Mesenteric fat pad (tissue), 1 donor: ENCODE results near the gene SLC5A9. TPM values are rescaled to one million over a fixed set of nuclear protein-coding genes. Genes with fewer than 3 reads are reported as not detected.
"Not testable (repeated sequence)": the region's sequence is repeated elsewhere in the genome, so short reads cannot be mapped to it uniquely, and the experiment has no call there.

Experiments used
- DNase-seq: peaks from one replicate; pipeline ENCODE4 v3.0.0-alpha.2; 2020; ENCODE audit warnings: low spot score
- total RNA-seq: library from RNA; stranded (reverse); fragmentation: NEBNext Ultra II Directional; extraction: Animal tissue kit (Norgen Biotek cat#: 25700); gene quantifications from one replicate; pipeline ENCODE4 v1.2.1, GENCODE V29; 2021
- donor health status: DM: yes; HTN: yes; CAD: no.

SLC5A9 gene
- total RNA-seq, 1 donor from 2014 or later, result 1.0 TPM

DNA sequence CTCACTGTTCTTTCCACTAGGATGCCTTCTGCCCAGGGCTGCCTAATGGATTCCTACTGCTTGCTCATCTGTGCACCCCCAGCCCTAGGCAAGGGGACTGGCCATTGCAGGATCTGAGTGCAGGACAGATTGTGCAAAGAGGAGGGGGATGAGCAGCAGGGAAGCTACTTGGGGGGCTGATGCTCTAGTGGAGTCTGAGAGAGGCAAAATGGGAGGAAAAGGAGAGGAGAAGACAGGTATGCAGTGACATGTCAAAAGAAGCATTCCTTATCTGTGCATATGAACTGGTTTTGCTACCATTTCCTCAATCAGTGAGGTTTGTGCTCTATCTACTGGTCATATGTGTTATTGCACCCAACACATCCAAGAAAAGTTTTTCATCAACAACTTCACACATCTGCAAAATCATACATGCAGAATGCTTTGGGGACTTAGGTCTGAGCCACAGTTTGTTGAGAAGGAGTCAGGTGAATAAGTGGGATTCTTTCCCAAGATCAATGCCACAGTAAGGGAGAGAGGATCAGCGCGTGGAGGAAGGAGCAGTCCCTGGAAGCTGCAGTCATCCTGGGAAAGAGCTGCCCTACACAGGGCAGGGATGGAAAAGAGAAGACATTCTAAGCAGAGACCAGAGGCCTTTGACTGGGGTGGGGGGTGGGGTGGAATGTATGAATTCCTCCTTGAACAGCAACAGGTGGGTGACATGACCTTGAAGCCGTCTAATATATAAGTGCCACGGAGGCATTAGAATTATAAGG lies 14.4 kb downstream of the SLC5A9 start:
- DNase-seq, result no peak

DNA sequence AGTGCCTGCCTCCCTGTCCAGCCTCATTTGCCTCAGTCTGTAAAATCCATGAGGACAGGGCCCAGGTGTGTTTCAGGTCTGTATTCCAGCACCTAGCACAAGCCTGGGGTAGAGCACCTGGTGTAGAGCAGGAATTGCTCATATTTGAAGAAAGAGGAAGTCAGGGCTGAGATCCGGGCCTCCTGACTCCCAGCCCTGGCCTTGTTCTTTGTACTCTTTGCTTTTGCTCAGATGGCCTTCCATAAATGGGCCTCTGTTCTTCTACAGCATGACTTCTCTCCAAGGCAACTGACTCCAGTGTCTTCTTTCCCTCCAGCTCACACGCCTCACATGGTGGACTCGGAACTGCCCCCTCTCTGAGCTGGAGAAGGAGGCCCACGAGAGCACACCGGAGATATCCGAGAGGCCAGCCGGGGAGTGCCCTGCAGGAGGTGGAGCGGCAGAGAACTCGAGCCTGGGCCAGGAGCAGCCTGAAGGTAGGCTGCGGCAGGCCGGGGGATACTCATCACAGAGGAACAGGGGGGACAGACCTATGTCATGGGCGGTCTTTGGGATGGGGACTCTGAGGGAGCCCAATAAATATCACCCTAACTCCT lies 19.7 kb downstream of the SLC5A9 start:
- no peak for DNase-seq

DNA sequence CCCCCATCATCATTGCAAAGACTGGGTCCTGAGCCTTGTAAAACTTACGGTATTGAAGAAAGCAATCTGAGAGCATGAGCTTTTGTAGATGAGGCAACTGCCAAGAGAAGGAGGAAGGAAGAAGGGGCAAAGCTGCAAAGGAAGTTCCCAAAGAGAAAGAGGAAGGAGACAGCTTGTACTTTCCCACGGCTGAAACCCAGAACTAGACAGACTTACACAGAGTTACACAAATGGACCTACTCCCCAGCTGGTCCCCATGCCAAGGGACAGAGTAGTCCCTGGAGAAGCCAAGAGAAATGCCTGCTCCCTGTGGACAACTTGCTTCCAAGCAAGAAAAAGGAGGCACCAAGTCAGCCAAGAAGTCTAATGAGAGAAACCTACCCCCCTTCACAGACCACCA lies 22.6 kb downstream of the SLC5A9 start:
- DNase-seq, result no peak

DNA sequence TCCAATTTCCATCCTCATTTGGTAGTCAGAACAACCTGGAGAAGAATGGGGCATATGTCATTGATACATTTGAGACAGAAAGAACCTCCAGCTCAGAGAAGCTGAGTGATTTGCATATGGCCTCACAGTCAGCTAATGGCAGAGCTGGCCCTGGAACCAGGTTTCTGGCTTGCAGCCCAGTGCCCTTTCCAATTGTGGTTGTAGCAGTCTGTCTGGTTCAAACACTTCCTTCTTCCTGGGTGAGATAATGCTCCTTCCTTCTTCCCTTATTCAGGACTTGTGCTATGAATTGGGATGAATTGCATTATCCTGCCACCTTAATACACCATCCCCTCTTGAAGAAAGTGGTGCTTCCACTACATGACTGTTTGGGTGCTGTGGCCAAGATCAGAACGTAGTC lies 24.2 kb downstream of the SLC5A9 start:
- DNase-seq, result no peak

DNA sequence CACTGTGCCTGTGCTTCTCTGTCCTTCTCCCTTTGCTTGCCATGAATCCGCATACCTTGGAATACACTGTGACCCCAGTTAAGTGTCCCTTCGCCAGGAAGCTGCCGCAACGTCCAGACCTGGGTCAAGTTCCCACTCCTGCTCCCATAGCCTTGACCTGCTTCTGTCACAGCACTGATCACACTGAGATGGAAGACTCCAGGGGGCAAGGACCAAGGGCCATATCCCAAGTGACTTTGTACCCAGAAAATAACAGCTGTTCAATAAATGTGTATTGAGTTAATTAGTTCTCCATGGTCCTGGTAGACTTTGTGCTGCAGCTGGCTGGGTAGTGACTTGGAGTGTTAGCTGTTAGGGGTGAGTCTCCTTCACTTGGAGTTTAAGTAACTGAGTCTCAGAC lies 25.8 kb downstream of the SLC5A9 start:
- no peak for DNase-seq

DNA sequence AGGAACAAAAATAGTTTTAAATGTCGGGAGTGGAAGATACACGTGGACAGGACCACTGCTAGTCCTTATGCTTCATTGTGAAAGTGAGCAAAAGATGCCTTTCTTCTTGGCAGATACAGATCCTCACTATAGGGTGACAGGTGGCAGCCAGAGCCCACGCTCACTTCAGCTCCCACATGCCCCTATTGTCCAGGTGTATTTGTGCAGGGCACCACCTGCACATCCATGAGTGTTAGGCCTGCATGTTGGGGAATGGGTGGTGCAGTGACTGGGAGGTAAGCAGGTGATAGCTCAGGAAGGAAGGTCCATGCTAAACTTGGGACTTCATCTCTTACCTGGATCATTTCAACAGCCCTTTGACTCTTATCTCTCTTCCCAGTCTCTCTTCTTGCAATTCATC lies 27.4 kb downstream of the SLC5A9 start:
- no peak for DNase-seq

DNA sequence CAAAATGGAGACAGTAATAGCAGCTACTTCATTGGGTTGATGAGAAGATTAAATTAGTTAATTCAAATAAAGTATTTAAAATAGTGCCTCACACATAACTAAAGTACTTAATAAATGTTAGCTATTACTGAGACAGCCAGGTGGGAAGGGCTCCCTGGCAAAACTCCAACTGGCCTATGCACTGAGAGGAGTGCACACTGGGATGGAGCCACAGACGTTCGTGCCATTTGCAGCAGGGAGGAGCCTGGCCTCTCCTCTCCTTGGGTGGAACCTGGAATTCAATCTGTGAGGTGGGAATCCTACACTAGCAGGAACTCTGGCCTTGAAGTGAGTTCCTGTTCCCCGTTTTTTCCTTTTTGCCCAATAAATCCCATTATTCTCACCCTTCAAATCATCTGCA lies 28.1 kb downstream of the SLC5A9 start:
- DNase-seq, result no peak

DNA sequence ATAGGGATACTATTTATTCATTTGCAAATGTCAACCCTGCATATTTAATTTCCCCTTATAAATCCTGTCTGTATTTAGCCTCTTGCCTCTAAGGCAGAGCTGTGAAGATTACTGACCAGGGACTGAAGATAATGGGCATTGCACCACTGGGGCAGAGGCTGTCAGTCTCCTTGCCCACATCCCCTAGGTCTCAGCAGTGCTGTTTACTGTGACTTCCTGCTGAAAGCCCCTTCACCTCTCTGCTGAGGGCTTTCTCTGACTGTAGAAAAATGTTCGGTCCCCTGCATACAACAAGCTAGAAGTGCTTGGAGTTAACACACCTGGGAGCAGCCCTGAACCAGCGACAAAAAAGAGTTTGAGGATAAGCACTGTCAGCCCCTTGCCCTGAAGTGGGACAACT lies 28.8 kb downstream of the SLC5A9 start:
- DNase-seq, result no peak

DNA sequence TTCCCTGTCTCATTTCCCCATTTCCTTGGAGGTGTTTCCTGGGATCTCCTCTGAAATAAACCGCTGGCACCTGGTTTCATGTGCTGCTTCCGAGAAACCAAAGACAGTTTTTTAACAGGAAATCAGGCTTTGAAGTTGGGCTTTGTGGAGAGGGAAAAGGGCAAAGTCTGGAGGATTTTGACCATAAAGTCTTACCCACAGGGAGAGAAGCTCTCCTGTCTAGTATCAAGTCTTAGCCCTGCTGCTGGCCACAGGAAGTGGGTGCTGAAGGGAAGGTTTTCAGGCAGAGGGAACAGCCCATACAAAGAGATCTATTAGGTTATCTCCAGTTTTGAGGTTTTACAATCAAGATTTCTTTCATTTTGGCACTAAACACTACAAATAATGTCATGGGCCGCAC lies 29.3 kb downstream of the SLC5A9 start:
- DNase-seq, result no peak

DNA sequence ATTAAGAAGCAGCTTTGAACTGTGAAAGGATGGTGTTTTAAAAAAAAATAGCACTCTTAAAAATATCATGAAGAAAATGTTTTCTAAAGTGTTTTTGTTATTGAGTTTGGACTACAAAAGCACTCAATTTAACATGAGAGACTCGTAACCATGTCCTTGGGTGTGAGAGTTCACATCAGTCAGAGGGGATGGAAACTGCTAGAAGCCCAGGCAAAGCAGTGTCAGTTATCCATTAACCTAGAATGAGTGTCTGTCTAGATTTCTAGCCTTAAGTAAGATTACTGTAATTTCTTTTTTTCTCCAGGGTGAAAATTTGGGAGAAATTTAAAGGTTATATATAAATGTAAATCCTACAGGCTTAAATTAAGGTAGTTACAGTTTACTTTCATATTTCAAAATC lies 31.7 kb downstream of the SLC5A9 start:
- no peak for DNase-seq

DNA sequence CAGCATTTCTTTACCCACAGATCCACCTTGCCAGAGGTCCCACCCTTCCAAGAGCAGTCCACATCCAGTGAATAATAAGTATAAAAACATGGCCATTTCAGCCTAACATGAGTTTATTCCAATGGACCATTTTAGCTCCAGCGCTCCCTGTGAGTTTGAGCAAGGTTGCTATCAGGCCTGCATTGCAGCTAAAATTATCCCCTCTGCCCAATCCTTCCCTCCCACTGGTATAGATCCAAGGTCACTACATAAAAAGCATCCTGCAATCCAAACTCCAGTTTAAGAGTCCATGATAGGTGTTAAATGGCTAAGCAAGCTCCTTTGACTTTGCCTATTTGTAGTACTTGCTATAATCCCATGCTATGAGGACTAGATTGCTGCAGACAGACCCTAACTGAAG lies 35.6 kb downstream of the SLC5A9 start:
- no peak for DNase-seq

DNA sequence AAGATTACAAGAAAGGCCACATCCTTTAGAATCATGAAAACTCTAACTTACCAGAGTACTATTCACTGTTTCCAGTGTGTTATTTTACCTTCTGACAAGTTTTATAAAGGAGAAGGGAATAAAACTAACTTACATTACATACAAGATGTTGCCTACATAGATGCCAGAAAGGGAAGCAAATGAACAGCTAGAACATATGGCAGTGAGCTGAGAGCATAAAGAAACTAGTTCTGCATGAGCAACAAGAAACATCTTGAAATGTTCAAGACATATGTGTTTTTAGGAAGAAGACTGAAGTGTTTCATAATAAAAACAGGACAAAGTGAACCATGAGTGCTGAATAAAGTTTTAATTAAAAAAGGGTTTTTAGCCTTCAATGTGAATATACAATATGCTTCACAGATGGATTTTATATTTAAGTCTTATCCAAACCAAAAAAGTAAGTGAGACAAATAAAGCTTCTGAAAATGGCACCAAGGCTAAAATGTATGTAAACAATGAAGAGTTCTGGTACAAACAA lies 39.4 kb downstream of the SLC5A9 start:
- no peak for DNase-seq

DNA sequence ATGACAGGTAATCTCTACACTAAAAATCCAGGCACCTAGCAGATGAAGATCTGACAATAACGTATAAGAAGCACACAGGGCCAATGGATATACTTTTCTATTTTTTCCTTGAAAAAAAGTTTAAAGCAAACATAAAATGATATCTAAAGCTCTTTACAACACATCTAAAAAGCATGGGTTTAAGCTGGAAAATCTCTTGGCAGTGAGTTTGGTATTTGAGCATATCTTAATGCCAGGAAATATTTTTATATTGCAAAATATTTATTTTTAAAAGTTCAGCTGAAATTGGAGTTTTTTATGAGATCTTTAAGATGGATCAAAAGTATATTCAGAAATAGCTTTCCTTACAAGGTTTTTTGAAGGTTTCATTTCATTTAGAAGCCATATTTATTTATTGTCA lies 40.5 kb downstream of the SLC5A9 start:
- no peak for DNase-seq

DNA sequence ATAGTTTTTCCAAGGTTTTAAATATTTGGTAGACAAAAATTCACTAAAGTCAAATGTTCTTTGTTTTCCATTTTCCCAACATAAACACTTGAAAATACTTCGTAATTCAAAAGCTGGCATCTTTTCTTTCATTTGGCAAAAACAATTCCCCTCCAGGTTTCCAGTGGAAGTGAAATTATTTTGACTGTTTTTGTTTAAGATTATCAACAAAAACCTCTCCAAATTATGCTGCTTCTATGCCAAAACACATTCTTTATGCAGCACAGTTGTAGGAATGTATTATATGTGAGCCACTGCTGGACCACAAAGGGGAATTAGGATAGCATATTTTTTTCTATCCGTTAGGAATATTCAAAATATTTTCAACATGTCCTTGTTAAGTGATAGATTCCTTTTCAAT lies 44.1 kb downstream of the SLC5A9 start:
- DNase-seq, result no peak

DNA sequence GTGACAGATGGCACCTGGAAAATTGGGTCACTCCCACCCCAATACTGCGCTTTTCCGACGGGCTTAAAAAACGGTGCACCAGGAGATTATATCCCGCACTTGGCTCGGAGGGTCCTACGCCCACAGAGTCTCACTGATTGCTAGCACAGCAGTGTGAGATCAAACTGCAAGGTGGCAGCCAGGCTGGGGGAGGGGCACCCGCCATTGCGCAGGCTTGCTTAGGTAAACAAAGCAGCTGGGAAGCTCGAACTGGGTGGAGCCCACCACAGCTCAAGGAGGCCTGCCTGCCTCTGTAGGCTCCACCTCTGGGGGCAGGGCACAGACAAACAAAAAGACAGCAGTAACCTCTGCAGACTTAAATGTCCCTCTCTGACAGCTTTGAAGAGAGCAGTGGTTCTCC lies 54.9 kb downstream of the SLC5A9 start:
- not testable (repeated sequence) for DNase-seq

DNA sequence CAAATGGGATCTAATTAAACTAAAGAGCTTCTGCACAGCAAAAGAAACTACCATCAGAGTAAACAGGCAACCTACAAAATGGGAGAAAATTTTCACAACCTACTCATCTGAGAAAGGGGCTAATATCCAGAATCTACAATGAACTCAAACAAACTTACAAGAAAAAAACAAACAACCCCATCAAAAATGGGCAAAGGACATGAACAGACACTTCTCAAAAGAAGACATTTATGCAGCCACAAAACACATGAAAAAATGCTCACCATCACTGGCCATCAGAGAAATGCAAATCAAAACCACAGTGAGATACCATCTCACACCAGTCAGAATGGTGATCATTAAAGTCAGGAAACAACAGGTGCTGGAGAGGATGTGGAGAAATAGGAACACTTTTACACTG lies 59.8 kb downstream of the SLC5A9 start:
- DNase-seq, result not testable (repeated sequence)

DNA sequence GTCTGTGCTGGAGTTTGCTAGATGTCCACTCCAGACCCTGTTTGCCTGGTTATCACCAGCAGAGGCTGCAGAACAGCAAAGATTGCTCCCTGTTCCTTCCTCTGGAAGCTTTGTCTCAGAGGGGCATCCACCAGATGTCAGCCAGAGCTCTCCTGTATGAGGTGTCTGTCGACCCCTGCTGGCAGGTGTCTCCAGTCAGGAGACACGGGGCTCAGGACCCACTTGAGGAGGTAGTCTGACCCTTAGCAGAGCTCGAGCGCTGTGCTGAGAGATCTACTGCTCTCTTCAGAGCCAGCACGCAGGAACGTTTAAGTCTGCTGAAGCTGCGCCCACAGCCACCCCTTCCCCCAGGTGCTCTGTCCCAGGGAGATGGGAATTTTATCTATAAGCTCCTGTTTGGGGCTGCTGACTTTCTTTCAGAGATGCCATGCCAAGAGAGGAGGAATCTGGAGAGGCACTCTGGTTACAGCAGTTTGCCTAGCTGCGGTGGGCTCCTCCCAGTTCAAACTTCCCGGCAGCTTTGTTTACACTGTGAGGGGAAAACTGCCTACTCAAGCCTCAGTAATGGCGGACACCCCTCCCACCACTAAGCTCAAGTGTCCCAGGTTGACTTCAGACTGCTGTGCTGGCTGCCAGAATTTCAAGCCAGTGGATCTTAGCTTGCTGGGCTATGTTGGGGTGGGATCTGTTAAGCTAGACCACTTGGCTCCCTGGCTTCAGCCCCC lies 62.3 kb downstream of the SLC5A9 start:
- DNase-seq, result not testable (repeated sequence)

DNA sequence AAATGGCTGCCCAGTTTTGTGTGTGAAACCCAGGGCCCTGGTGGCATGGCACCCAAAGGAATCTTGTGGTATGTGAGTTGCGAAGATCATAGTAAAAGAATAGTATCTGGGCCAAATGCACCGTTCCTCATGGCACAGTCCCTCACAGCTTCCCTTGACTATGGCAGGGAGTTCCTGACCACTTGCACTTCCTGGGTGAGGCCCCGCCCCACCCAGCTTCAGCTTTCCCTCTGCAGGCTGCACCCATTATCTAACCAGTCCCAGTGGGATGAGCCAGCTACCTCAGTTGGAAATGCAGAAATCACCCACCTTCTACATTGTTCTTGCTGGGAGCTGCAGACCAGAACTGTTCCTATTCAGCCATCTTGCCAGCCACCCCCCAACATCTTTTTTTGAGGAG lies 63.0 kb downstream of the SLC5A9 start:
- DNase-seq, result no peak

DNA sequence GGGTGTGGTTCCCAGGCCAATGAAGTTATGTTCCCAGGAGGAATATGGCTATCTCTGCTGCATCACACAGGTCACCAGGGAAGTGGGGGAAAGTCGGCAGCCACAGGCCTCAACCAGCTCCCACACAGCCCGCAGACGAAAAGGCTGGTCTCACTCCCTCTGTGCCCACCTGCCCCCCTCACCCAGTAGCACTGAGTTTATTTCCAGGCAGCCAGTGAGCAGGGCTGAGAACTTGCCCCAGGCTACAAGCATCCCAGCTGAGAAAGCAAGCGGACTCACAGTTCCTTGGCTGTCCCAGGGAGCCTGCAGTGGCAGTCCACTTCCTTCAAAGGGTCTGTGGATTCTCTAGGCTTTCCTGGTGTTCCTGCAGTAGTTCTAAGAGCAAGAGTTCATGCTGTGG lies 68.9 kb downstream of the SLC5A9 start:
- DNase-seq, result peak; percentile 83

DNA sequence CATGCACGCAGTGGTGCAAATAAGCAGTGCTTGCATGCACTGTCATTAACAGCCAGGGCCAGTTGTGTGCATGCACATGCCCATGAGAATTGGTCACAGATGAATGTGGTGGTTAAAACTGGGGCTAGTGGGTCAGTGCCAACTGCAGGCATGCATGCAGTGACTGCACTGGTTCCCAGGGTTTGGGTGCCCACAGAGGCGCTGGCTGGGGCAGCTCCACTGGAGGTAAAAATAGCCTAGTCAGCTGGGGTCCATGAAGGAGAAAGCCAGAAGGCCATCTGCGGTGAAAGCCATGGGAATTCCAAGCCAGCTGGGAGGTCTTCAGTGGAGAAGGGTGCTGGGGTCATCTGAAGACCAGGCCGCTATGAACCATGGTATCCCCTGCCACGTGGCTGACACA lies 70.2 kb downstream of the SLC5A9 start:
- DNase-seq, result no peak

DNA sequence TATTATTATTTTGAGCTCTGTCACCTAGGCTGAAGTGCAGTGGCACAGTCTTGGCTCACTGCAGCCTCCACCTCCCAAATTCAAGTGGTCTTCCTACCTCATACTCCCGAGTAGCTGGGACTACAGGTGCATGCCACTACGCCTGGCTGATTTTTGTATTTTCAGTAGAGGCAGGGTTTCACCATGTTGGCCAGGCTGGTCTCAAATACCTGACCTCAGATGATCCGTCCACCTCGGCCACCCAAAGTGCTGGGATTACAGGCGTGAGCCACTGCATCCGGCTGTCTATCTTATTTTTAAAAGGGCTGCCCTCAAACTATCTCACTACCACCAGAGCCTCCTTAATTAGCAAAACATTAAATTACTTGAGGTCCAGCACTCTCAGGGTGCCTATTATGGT lies 71.6 kb downstream of the SLC5A9 start:
- DNase-seq, result not testable (repeated sequence)

DNA sequence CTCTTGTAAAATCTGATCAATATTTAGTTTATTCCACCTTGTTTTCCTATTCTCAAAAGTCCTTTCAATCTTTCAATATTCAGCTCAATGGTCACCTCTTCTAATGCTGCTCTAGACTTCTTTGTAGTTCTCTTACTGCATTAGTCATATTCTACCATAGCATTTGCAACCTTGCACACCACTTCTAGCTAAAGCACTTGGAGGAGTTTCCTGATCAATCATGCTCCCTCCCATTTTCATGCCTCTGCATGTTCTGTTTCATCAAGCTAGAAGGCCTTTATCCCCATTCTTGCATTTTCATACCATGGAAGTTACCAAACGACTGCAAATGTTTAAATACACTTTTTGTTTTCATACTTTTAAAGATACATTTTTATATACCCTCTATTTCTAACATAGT lies 72.1 kb downstream of the SLC5A9 start:
- no peak for DNase-seq
